ENCODE data around the gene SYNGR2.

Gene SYNGR2

GRCh38 chr17:78142119-78142861 lies 26.1 kb upstream of the SYNGR2 start:
- POLR2A ChIA-PET: interaction anchor here (0.7 to 2.0 kb wide), 8 partner anchors 12 to 184 kb away, joined by 3 to 21 read pairs (median 3); partner anchors contain the start of genes AFMID, TK1, TMC6 and TMC8
- Histone ChIP-seq H3K4me1 (ENCODE audit: control insufficient read depth, insufficient read depth, low read length) (peaks cover 4% of the 10 kb centered on the region), H3K4me3 (ENCODE audit: low read depth, low read length) (no peak overlapping the region), H3K9me3 (ENCODE audit: control insufficient read depth, insufficient read depth, low read depth, low read length) (no peaks in the 10 kb centered on the region), H3K36me3 (ENCODE audit: control insufficient read depth in 2 of 2, insufficient read depth in 1 of 2, low read length in 2 of 2) (no peaks in the 10 kb centered on the region), H3K27ac (ENCODE audit: extremely low read depth, low read depth, low read length) (no peak overlapping the region)
- no peak for TF ChIP-seq ZNF610 (tag by site-specific recombination; IDR thresholded peaks at IDR 0.05; ENCODE audit: borderline replicate concordance)
- peak; percentile 99 for TF ChIP-seq ZNF449 (tag by site-specific recombination; IDR thresholded peaks at IDR 0.05)
- TF ChIP-seq ZNF211 (tag by site-specific recombination; IDR thresholded peaks at IDR 0.05; ENCODE audit: low read depth): no peak
- no peak for TF ChIP-seq ZNF555 (tag by site-specific recombination; conservative IDR thresholded peaks at IDR 0.05)
- peak; percentile 31; the same call in 1 of the 2 replicates for TF ChIP-seq KLF1 (tag by site-specific recombination; IDR thresholded peaks at IDR 0.05)
- TF ChIP-seq ZNF513 (tag by site-specific recombination; IDR thresholded peaks at IDR 0.05): no peak
- TF ChIP-seq ZFP37 (tag by site-specific recombination; IDR thresholded peaks at IDR 0.05): no peak
- 0 out of 2 replicates have a peak, but pooled peaks have one; percentile 15 for TF ChIP-seq KLF17 (tag by site-specific recombination; IDR thresholded peaks at IDR 0.05)
- TF ChIP-seq ZBTB17 (tag by site-specific recombination; IDR thresholded peaks at IDR 0.05): no peak
- no peak for TF ChIP-seq ZNF529 (tag by site-specific recombination; IDR thresholded peaks at IDR 0.05; ENCODE audit: insufficient replicate concordance)
- TF ChIP-seq ELK4 (IDR thresholded peaks at IDR 0.05; ENCODE audit: borderline replicate concordance, low read depth, low read length): no peak
- TF ChIP-seq ZIC2 (tag by site-specific recombination; IDR thresholded peaks at IDR 0.05): no peak
- CTCF ChIA-PET: interaction anchor here (1.2 to 2.5 kb wide), 7 partner anchors 11 to 108 kb away, joined by 5 to 15 read pairs (median 5); partner anchors contain the start of gene TK1

GRCh38 chr17:78143214-78144146 lies 24.9 kb upstream of the SYNGR2 start:
- Histone ChIP-seq H3K4me3 (ENCODE audit: low read depth, low read length) (no peak overlapping the region), H3K4me1 (ENCODE audit: control insufficient read depth, insufficient read depth, low read length) (peaks cover 4% of the 10 kb centered on the region), H3K9me3 (ENCODE audit: control insufficient read depth, insufficient read depth, low read depth, low read length) (no peaks in the 10 kb centered on the region), H3K36me3 (ENCODE audit: control insufficient read depth in 2 of 2, insufficient read depth in 1 of 2, low read length in 2 of 2) (no peaks in the 10 kb centered on the region), H3K27ac (ENCODE audit: extremely low read depth, low read depth, low read length) (no peak overlapping the region)
- CTCF ChIA-PET: interaction anchor here (0.6 to 2.3 kb wide), 13 partner anchors 10 to 217 kb away, joined by 3 to 8 read pairs (median 4); partner anchors contain the start of gene TK1
- POLR2A ChIA-PET: interaction anchor here (1.1 to 2.3 kb wide), 6 partner anchors 26 to 43 kb away, joined by 4 to 21 read pairs (median 9); partner anchors contain the start of genes AFMID and TK1
- peak; percentile 32; the same call in 1 of the 2 replicates for TF ChIP-seq ZIC2 (tag by site-specific recombination; IDR thresholded peaks at IDR 0.05)
- TF ChIP-seq KLF7 (tag by site-specific recombination; IDR thresholded peaks at IDR 0.05; ENCODE audit: borderline replicate concordance): no peak
- no peak for TF ChIP-seq MYNN (tag by site-specific recombination; IDR thresholded peaks at IDR 0.05; ENCODE audit: borderline replicate concordance)
- no peak for TF ChIP-seq ZNF37A (tag by site-specific recombination; IDR thresholded peaks at IDR 0.05)
- 0 out of 2 replicates have a peak, but pooled peaks have one; percentile 19 for TF ChIP-seq GLIS2 (tag by site-specific recombination; IDR thresholded peaks at IDR 0.05)
- no peak for TF ChIP-seq IKZF3 (tag by site-specific recombination; IDR thresholded peaks at IDR 0.05)
- TF ChIP-seq ZNF148 (tag by site-specific recombination; IDR thresholded peaks at IDR 0.05; ENCODE audit: borderline replicate concordance): no peak
- TF ChIP-seq ZNF2 (tag by site-specific recombination; IDR thresholded peaks at IDR 0.05): no peak
- TF ChIP-seq GLIS1 (tag by site-specific recombination; IDR thresholded peaks at IDR 0.05): peak; percentile 85

Data from HEK293 (cell line).